Testis (tissue), 3 donors: ENCODE measurements around the gene CTSK. TPM values are rescaled to one million over a fixed set of nuclear protein-coding genes. Genes with fewer than 3 reads are reported as not detected.
A peak's percentile ranks its signal among the peaks of the same experiment; 100 is the strongest.
"Not testable (repeated sequence)": the region's sequence is repeated elsewhere in the genome, so short reads cannot be mapped to it uniquely, and the experiment has no call there.

Source experiments
- DNase-seq: peaks from one replicate; pipeline ENCODE4 v3.0.0-alpha.2; 2019
- H3K27ac ChIP-seq, 2 donors: fragments of 200-600 bp; sonication (generic); one replicate each; pipeline ENCODE4 v1.5.1; 2019
- H3K27me3 ChIP-seq: fragments of 200-600 bp; sonication (generic); one replicate; pipeline ENCODE4 v1.5.1; 2019
- H3K36me3 ChIP-seq: fragments of 200-600 bp; sonication (generic); one replicate; pipeline ENCODE4 v1.5.1; 2017; ENCODE audit warnings: low read depth; ENCODE audit errors: missing control alignments
- H3K4me1 ChIP-seq: fragments of 200-600 bp; sonication (generic); one replicate; pipeline ENCODE4 v1.5.1; 2019
- H3K4me3 ChIP-seq, 2 donors: fragments of 200-600 bp; sonication (generic); one replicate each; pipeline ENCODE4 v1.5.1; 2017 to 2019
- H3K9me3 ChIP-seq: fragments of 200-600 bp; sonication (generic); one replicate; pipeline ENCODE4 v1.5.1; 2017
- POLR2A ChIP-seq: fragments of 450-650 bp; IDR thresholded peaks from one replicate; pipeline ENCODE4 v1.6.1; 2017; ENCODE audit warnings: antibody characterized with exemption, mild to moderate bottlenecking, moderate library complexity
- WGBS, 2 donors: methylation state at CpG; one replicate each; pipeline ENCODE4 v1.1.5; 2018; 5-methylcytosine and 5-hydroxymethylcytosine counted together
- intact Hi-C: fragments of 100-400 bp; cut with DNase I; formaldehyde crosslinking; loops from one replicate; pipeline ENCODE4 v1.15.1; 2023; ENCODE audit warnings: low total_unique reads
- polyA plus RNA-seq: library from polyadenylated mRNA; stranded (reverse); fragments of 350-450 nt; fragmentation: Illumina TruSeq; extraction: RNeasy Lipid Tissue Mini Kit (QIAGEN cat#74804); gene quantifications from one replicate; pipeline ENCODE4 v1.2.3, GENCODE V29; 2014; ENCODE audit warnings: low read depth, low replicate concordance; ENCODE audit not compliant: insufficient read depth
- total RNA-seq, 2 donors: library from RNA; depleted of rRNA; stranded (reverse); fragments of >200 nt; gene quantifications; one replicate each; pipeline ENCODE4 v1.2.3, GENCODE V29; 2016
- TF ChIP-seq, protein P1 (sequence below), 3 experiments: fragments of 450-650 bp in 2 of 3; fragments of 200-600 bp in 1 of 3; sonication (generic) in 1 of 3; IDR thresholded peaks; one replicate each; pipeline ENCODE4 v1.5.1; 2016 to 2019; ENCODE audit warnings: antibody characterized with exemption in 3 of 3, mild to moderate bottlenecking in 2 of 3, moderate library complexity in 1 of 3

The CTSK gene
- total and polyA plus RNA-seq, 3 donors from 2014 or later, result 15.4 to 56.9 (median 24.7) TPM

DNA sequence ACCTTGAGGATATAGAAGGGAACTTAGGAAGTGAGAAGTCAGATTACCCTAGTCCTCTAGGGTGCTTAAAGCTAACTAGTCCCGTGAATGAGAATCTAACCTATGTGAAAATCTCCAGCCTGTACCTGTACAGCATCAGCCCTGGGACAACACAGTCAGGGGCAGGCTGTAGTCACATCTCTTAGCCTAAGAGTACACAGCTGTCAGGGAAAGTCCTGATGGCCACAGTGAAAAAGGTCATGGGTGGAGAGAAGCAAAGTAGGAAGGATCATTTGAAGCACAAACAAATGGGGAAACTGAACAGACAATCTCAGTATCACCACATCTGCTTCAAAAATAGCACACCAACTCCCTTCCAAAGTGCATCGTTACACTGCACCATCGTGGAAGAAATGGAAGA lies 11.7 kb downstream of the CTSK start:
- Histone ChIP-seq H3K36me3 (no peaks in the 10 kb centered on the region), H3K4me1 (no peaks in the 10 kb centered on the region), H3K27ac (no peak overlapping the region), H3K9me3 (no peaks in the 10 kb centered on the region), H3K27me3 (no peaks in the 10 kb centered on the region), H3K4me3 (no peak overlapping the region)
- TF ChIP-seq, protein P1, sequence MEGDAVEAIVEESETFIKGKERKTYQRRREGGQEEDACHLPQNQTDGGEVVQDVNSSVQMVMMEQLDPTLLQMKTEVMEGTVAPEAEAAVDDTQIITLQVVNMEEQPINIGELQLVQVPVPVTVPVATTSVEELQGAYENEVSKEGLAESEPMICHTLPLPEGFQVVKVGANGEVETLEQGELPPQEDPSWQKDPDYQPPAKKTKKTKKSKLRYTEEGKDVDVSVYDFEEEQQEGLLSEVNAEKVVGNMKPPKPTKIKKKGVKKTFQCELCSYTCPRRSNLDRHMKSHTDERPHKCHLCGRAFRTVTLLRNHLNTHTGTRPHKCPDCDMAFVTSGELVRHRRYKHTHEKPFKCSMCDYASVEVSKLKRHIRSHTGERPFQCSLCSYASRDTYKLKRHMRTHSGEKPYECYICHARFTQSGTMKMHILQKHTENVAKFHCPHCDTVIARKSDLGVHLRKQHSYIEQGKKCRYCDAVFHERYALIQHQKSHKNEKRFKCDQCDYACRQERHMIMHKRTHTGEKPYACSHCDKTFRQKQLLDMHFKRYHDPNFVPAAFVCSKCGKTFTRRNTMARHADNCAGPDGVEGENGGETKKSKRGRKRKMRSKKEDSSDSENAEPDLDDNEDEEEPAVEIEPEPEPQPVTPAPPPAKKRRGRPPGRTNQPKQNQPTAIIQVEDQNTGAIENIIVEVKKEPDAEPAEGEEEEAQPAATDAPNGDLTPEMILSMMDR (IDR thresholded peaks at IDR 0.05), result no peak
- TF ChIP-seq POLR2A, result no peak
- DNase-seq, result no peak
- WGBS, 2 donors, result 84 to 85% methylated on average over 3 of the region's 3 CpGs
- intact Hi-C loops, result no loop called here

DNA sequence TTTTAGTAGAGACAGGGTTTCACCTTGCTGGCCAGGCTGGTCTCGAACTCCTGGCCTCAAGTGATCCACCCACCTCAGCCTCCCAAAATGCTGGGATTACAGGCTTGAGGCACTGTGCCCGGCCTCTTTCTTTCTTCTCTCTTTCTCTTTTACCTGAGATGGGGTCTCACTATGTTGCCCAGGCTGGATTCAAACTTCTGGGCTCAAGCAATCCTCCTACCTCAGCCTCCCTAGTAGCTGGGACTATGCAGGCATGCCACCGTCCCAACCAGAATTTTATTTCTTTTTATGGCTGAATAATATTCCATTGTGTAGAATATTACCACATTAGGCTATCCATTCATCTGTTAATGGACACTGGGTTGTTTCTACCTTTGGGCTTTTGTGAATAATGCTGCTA lies 14.3 kb downstream of the CTSK start:
- intact Hi-C loops, DNase-seq, H3K4me1 ChIP-seq, H3K9me3 ChIP-seq, H3K27ac ChIP-seq, H3K4me3 ChIP-seq, H3K27me3 ChIP-seq, H3K36me3 ChIP-seq: not testable (repeated sequence)
- 93 to 98% methylated on average over 3 of the region's 3 CpGs for WGBS, 2 donors

DNA sequence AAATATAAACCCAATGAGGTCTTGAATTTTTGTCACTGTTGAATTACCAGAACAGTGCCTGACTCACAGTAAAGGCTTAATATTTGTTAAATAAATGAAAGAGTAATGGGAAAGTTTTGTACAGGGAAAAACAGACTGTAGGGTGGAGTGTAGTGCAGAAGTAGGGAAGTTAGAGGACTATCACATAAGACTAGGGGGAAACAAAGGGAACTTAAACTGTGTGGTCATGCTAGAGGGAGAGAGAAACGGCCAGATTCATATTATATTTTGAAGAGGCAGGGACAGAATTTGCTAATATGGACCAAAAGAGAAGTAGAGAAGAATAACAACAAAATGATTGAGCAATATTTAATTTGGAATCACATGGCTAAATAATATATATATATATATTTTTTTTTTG lies 14.8 kb downstream of the CTSK start:
- WGBS, 2 donors, result 76 to 92% methylated on average over 1 of the region's 1 CpG
- no peaks in the 10 kb centered on the region for H3K27me3 ChIP-seq
- intact Hi-C loops, result no loop called here
- H3K9me3 ChIP-seq, result no peaks in the 10 kb centered on the region
- no peak for TF ChIP-seq POLR2A
- TF ChIP-seq, protein P1 (IDR thresholded peaks at IDR 0.05), result no peak
- no peaks in the 10 kb centered on the region for H3K4me1 ChIP-seq
- H3K4me3 ChIP-seq, result no peak overlapping the region
- no peak overlapping the region for H3K27ac ChIP-seq
- H3K36me3 ChIP-seq, result no peaks in the 10 kb centered on the region
- DNase-seq, result no peak

DNA sequence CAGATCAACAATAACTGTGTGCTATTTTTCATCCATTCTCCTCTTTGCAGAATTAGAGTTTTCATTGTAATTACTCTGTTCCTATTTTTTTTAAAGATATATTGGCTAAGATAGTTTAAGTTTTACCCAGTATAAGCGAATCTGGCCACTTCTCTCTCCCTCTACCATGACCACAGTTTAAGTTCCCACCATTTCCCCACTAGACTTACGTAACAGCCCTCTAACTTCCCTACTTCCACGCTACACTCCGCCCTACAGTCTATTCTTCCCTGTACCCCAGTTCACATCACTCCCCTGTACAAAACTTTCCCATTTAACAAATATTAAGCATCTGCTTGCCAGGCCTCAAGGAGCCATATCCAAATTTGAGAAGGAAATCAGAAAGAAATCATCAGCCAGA lies 16.5 kb downstream of the CTSK start:
- H3K27ac ChIP-seq, result no peak overlapping the region
- DNase-seq, result no peak
- no peaks in the 10 kb centered on the region for H3K9me3 ChIP-seq
- no peak for TF ChIP-seq POLR2A
- TF ChIP-seq, protein P1 (IDR thresholded peaks at IDR 0.05), result no peak
- peaks cover 5% of the 10 kb centered on the region for H3K4me1 ChIP-seq
- no peak overlapping the region for H3K4me3 ChIP-seq
- WGBS, 2 donors, result 89 to 91% methylated on average over 4 of the region's 4 CpGs
- intact Hi-C loops, result no loop called here
- H3K27me3 ChIP-seq, result no peaks in the 10 kb centered on the region
- H3K36me3 ChIP-seq, result no peaks in the 10 kb centered on the region

DNA sequence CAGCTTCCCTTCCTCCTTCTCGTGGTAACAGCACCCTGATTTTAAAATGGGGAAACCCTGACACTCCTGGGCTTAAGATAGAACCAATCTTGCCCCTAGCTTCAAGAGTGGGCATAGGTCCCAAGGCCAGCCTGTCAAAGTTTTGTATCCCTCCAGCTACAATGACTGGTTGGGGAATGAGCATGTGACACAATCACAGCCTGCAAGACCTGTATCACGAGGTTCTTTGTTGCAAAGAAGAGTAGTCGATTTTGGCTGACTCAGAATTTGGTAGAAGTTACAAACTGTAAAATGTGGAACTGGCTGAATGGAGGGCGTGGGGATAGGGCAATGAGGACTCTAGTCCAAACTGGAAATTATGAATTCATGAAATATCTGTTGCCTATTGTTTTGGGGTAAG lies 18.7 kb downstream of the CTSK start:
- WGBS, 2 donors, result 60 to 64% methylated on average over 4 of the region's 4 CpGs
- intact Hi-C loops, result no loop called here
- TF ChIP-seq POLR2A, result no peak
- TF ChIP-seq, protein P1 (IDR thresholded peaks at IDR 0.05), result no peak
- Histone ChIP-seq H3K9me3 (no peaks in the 10 kb centered on the region), H3K36me3 (no peaks in the 10 kb centered on the region), H3K4me1 (peaks cover 5% of the 10 kb centered on the region), H3K4me3 (no peak overlapping the region), H3K27ac (no peak overlapping the region), H3K27me3 (no peaks in the 10 kb centered on the region)
- DNase-seq, result peak; percentile 19
